ENCODE measurements around the gene HOMER1.

DNA sequence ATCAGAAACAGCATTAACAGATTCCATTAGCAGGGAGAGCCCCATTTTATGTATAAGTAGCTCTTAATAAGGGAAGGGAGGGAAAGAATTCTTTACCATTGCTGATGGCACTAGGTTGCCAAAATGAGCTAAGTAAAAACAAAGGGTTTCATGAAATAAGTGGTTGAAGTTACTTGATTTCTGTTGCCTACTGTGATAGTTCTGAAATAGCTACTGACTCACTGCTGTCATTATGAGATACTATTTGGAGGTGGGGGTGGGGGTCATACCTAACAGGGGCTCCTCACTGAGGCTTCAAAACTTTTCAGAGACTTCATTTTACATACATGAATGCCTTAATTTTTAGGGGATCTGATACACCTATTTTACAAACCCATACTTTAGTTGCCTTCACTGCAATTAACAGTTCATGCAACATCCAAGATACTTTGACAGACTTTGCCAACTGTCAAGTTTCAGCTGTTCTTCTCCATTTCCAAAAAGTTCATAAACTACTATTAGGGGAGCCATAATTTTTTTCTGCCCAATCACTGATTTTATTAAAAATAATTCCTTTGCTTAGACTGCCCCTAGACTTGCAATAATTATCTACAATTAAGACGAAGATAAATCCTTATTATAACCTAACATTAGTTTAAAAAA lies 4.6 kb downstream of the HOMER1 start:
- TF ChIP-seq CTCF (IDR thresholded peaks at IDR 0.05; ENCODE audit: low read depth, low read length, poor library complexity, severe bottlenecking): no peak
- TF ChIP-seq EZH2phosphoT487 (IDR thresholded peaks at IDR 0.05; ENCODE audit: borderline replicate concordance, low read length): no peak
